Neural progenitor cell (in vitro differentiated cells): ENCODE results near the gene RPTOR.

Experiments used
- EZH2 ChIP-seq: fragments of 200-600 bp; sonication (generic); IDR thresholded peaks from 2 replicates; pipeline ENCODE4 v1.6.1; 2017; ENCODE audit warnings: antibody characterized with exemption, mild to moderate bottlenecking, moderate library complexity
- TF ChIP-seq, protein P1 (sequence below): fragments of 200-600 bp; sonication (generic); IDR thresholded peaks from 2 replicates; pipeline ENCODE4 v1.5.1; 2017; ENCODE audit warnings: antibody characterized with exemption, mild to moderate bottlenecking

DNA sequence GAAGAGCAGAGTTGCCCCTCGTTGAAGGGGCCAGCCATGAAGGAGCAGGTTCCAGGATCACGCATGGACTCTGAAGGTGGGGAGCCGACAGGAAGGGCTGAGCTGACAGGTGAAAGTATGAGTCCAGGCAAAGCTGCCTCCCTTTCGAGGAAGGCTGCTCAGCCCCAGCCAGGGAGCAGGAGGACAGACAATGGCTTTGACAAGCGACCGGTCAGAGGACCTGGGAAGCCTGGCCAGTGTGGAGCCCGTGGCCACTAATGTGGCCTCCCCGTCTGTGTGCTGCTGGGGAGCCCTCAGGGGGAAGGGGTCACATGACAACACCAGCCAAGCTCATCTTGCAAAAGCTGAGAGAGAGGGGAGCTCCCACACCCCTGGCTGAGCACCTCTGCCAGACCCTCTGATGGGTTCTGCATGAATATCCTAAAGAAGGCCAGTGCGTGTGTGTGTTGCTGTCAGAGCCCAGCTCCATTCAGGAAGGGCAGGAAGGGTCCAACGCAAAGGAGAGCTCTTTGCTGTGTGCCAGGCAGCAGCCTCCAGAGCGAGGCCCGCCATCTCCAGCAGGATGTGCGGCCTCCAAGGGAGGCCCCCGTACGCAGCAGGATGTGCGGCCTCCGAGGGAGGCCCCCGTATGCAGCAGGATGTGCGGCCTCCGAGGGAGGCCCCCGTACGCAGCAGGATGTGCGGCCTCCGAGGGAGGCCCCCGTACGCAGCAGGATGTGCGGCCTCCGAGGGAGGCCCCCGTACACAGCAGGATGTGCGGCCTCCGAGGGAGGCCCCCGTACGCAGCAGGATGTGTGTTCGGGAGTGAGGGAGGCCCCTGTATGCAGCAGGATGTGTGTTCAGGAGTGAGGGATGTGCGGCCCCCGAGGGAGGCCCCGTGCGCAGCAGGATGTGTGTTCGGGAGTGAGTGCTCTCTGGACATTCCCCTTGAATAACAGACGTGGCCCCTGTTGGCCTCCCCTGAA is 344.9 kb downstream of the RPTOR start:
- TF ChIP-seq, protein P1, sequence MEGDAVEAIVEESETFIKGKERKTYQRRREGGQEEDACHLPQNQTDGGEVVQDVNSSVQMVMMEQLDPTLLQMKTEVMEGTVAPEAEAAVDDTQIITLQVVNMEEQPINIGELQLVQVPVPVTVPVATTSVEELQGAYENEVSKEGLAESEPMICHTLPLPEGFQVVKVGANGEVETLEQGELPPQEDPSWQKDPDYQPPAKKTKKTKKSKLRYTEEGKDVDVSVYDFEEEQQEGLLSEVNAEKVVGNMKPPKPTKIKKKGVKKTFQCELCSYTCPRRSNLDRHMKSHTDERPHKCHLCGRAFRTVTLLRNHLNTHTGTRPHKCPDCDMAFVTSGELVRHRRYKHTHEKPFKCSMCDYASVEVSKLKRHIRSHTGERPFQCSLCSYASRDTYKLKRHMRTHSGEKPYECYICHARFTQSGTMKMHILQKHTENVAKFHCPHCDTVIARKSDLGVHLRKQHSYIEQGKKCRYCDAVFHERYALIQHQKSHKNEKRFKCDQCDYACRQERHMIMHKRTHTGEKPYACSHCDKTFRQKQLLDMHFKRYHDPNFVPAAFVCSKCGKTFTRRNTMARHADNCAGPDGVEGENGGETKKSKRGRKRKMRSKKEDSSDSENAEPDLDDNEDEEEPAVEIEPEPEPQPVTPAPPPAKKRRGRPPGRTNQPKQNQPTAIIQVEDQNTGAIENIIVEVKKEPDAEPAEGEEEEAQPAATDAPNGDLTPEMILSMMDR: no peak
- no peak for TF ChIP-seq EZH2
